NCI-H748 (cell line): ENCODE results near the gene SEMA4D.

ENCODE experiments used
- DNase-seq: peaks from one replicate; lab custom pipeline; 2025; ENCODE audit not compliant: unreplicated experiment; lab: John Stamatoyannopoulos, UW

SEMA4D gene

GRCh38 chr9:89390578-89391116 lies 107.3 kb downstream of the SEMA4D start:
- DNase-seq, result no peak

DNA sequence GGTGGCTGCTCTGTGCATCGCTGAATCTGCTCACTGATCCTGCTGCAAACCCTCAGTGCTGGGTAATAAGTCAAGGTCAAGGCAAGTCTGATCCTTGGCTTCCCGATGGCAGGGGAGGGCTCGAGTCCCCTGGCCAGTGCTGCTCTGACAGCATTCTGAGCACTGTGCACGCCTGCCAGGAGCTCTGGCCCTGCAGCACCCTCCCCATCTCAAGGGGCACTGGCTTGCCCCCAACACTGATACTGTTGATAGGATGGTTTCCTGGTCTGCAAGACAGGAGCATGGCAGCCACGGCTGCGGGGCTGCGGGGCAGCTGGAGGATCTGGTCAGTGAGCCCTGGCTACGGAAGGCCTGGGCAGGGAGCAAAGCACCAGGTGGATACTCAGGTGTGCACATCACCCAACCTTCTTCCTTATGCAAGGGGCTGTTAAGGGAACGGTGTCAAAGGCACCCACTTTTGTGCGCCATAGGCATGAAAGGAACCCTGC lies 107.8 kb downstream of the SEMA4D start:
- DNase-seq, result no peak

DNA sequence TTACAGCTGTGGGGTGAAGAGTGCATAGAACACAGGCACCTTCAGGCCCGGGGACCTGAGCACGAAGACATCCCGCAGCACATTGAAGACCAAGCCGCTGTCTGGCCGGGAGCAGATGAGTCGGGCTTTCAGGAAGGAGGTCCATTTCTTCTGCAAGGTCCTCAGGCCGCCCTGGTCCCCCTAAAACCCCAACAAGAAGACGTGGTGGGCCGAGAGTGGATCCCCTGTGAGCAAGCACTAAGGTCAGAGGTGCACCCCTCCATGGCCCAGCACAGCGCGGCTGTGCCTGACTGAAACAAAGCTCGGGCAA lies 109.1 kb downstream of the SEMA4D start:
- DNase-seq, result no peak

DNA sequence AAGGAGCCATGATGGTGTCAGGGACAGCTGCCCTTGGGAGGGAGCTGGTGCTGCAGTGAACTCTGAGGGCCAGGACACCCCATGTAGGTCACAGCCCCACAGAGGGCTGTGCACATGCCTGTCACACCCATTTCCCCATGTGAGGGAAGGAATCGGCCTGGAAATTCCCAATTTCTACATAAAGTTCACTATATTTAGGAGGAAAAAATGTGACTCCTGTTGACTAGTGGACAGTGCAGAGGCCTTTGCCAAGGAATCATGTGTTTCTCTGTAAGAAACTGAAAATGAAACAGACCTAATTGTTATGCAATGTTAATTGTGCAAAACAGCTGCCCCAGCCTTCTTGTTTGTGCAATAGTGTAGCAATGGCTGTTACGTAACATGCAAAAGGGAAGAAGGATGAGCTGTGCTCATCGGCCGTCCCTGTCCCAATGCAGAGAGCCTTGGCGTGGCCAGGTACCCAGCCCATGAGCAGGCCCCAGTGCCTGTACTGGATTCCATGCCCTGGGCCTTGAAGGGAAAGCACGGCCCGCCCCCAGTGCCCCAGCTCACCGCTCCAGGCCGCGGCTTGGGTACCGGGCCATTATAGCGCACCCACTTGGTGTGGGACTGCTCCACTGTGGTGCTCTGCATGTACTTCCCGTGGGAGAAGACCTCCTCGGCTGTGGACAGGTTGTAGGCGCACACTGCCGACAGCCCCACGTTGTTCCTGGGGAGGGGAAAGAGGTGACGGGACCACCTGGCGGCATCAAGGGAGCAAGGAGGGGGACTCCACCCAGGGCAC lies 109.6 kb downstream of the SEMA4D start:
- no peak for DNase-seq

DNA sequence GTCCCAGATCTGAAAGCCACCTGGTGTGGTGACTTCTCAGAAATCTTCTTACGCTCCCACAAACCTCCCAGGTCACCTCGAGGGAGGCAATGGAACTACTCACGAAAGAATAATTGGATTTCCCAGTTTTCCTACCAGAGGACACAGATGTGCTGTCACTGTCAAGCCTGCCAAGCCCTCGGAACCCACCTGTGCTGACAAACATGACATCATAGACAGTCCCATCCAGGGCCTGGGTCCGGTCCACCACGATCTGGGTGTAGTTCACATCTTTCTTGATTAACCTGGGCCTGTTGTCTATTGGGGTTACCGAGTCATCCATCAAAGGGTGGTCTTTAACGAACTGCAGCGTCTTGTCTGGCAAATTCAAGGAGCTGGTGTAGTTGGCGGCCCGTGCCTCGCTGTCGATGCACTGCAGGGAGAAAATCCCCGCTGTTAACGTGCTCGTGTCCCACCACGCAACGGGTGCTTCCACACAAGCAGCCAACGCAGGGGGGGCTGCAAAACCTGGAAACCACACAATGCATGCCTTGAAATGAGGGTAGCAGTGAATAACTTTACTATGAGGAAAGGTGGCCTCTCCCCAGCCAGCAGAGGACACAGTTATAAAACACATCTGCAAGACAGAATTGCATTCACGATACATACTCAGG lies 110.6 kb downstream of the SEMA4D start:
- DNase-seq, result no peak

GRCh38 chr9:89386797-89387196 lies 111.1 kb downstream of the SEMA4D start:
- DNase-seq, result no peak

GRCh38 chr9:89386206-89386605 lies 111.7 kb downstream of the SEMA4D start:
- no peak for DNase-seq

DNA sequence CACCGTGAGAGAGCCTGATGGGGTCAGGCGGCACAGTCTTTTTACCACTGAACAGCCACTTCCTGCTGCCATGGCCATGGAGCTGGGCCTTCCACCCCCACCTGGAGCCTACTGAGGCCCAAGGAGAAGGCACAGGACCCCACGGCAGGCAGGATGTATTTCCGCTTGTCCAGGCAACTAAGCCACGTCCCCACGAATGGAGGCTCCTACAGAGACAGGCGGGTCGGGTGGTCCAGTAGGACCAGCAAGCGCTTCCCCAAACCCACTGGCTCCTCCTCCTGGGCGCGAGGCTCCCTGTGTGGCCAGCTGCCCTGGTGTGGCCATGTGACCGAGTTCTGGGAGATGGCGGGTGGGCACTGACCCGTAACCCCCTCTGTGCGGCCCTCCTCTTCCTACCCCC lies 113.1 kb downstream of the SEMA4D start:
- no peak for DNase-seq

DNA sequence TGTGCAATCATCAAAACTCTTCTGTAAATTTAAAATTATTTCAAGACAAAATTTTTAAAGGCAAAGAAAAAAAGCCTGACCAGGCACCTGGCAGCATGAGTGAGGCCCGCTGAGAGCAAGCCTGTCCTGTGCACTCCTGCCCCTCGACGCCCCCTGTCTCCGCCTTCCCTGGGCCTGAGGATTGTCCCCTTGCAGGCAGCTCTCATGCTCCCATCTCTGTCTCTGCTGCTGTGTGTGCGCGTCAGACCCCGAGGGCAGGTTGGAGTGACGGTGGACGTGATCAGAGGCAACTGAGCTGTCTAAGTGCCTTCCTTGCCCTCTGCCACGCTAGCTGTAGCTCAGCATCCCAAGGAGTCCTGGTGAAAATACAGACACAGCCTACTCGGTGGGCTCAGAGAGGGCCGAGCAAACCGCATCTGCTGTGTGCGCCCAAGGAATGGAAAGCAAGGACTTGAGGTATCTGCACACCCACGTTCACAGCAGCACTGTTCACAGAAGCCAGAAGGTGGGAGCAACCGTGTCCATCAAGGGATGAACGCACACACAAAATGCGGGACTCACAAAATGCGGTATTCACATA lies 114.1 kb downstream of the SEMA4D start:
- DNase-seq, result no peak

GRCh38 chr9:89383030-89383720 lies 114.7 kb downstream of the SEMA4D start:
- DNase-seq, result no peak

DNA sequence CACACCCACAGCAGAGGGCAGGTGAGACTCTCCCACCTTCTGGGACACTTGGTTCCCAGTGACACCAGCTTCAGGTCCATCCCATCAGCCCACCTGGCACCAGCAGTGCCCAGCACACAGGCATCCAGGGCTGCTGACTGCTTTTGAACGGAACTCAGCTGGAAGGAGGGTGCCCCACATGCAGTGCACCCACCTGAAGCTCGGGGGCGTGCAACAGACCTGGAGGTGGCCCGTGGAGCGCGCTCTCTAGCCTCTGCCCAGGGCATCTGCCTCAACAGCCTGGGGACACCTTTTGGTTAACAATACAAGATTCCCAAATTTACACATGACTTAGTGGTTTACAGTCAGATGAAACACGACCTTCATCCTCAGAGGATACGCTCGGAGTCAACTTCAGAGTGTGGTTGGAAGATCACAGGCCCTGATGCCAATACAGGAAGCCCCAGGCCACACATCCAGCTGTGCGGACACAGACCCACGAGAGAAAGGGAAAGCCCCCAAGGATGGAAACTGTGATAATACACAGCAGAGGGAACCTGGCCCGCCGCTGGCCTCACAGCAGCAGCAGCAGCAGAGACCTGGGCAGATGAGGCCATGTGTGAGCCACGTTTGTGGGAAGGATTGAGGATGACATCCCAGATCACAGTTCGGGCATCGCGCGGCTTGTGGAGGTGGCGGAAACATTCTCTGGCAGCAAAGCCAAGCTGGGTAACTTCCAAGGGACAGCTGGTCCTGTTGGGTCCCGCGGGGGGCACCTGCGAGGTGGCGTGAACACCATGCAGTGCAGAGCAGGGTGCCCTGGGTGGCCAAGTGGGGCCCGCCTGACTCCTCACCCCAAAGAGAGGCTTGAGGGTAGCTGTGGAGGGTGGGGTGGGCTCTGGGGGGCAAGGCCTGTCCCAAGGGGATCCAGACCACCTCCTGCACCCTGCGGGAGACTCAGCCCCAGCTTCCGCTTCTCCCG lies 115.6 kb downstream of the SEMA4D start:
- no peak for DNase-seq

GRCh38 chr9:89381308-89381609 lies 116.7 kb downstream of the SEMA4D start:
- DNase-seq, result no peak

DNA sequence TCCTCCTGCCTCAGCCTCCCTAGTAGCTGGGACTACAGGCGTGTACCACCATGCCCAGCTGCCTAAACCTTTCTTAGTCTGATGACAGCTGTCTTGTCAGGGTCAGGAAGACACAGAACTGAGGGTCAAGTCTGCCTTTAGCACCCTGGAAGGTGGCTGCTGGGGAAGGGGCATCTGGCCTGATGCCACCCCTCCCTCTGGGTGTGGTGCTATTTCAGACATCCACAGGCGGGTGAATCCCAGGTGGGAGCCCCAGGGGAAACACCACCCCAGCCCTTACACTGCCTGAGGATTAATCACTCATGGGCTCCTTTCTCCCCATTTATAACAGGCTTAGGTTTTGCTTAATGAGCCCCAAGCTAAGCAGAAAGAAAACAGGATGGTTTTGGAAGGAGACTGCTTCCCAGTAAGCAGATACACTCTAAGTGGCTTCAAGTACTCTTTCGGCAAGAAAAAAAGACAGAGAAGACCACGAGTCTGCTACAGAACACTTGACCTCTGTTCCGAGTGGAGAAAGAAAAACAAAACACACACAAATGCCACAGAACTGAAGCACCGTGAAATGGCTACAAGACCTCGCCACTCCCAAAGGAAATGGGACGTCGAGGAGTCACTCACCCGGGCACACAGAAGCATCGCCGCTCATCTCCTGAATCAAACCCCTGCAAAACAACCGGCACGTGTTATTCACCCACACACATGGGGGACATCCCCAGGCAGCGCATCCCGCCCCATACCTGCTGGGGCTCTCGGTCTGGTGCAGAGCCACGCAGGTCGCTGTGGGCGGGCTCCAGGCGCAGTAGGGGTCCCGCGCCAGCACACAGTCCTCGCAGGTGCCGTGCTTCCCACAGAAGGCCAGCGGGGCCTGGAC lies 117.2 kb downstream of the SEMA4D start:
- DNase-seq, result no peak

GRCh38 chr9:89379508-89380115 lies 118.3 kb downstream of the SEMA4D start:
- DNase-seq, result no peak

GRCh38 chr9:89379031-89379430 lies 118.9 kb downstream of the SEMA4D start:
- DNase-seq, result no peak

DNA sequence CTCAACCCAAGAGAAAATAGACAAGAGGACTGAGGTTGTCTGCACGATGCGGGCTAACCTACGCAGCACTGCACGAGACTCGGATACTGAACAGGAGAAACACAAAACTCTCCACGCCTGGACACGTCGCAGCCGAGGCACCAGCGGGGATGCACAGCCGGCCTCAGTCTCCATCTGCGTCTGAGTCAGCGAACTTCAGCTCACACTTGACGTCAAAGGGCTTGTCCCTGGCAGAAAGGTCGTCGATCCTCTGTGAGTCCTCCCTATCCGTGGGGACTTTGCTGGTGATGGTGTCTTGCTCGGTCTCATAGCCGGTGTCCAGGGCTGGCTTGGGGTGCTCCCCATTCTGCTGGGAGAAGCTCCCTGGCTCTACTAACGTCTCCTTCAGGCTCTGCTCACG lies 119.4 kb downstream of the SEMA4D start:
- DNase-seq, result no peak

DNA sequence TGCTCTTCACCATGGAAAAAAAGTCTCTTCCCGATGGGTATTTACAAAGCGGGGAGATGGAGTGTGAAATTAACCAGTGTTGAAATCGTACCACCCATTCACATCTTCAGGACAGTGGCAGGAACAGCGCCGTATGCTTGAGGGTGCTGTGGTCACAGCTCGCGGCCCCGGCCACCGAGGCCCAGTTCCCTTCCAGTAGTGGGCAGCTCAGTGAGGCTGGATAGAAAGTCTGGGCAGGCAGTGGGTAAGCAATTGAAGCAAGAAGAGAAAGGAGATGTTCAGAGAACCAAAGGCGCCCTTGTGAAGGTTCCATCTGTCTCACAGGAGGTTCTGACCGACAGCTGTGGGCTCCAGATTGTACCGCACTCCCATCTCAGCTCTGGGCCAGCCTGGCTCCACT lies 120.5 kb downstream of the SEMA4D start:
- no peak for DNase-seq

DNA sequence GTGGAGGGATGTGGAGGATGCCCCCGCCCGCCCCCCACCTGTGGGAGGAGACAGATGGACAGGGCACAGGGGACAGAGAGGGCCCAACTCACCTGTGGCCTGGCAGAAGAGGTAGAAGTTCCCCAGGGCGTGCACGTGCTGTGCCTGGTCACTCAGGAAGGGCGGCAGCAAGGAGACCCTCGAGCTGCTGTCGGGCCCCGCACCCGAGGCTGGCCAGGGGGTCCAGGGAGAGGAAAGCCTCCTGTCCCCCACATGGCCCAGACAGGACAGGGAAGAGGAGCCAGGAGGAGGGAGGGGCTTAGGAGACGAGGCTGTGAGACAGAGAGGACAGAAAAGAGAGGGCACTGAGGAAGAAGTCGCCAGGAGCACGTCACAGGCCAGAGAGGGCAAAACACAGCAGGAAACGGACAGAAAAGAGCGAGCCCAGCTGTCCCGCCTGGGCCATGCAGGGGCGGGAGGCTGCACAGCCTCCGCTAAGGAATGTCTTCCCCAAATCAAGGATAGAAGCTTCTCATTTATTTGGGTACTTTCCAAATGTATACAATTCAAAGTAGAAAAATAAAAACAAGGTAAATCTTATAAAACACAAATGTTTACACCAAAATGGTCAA lies 121.1 kb downstream of the SEMA4D start:
- DNase-seq, result no peak

GRCh38 chr9:89376286-89376685 lies 121.6 kb downstream of the SEMA4D start:
- no peak for DNase-seq
